Activated T-cell treated with anti-CD3 and anti-CD28 coated beads, Interleukin-2, amount 50 U/mL, for 1 hour (primary cell): Measurements from ENCODE around the gene SLBP.

Experiments
- DNase-seq: peaks from one replicate; pipeline ENCODE4 v3.0.0-alpha.2; 2020

The SLBP gene

GRCh38 chr4:1712216-1713002 is at the start of gene SLBP:
SLBP (minus strand) TSS chr4:1712319; CDS start chr4:1712188, 131 bp downstream.
- DNase-seq, result peak; percentile 97

- DNase-seq, result no peak
These were observed 49.1 kb upstream of the SLBP start for GRCh38 chr4:1761130-1761689.

- DNase-seq, result no peak
These were observed 48.5 kb upstream of the SLBP start for GRCh38 chr4:1760521-1761071.

GRCh38 chr4:1759818-1760223 is 47.7 kb upstream of the SLBP start:
- DNase-seq, result no peak

GRCh38 chr4:1759170-1759817 is 47.2 kb upstream of the SLBP start:
- no peak for DNase-seq

- no peak for DNase-seq
These were observed 46.4 kb upstream of the SLBP start for GRCh38 chr4:1758306-1759121.

- DNase-seq, result no peak
These were observed 45.7 kb upstream of the SLBP start for GRCh38 chr4:1757836-1758235.

GRCh38 chr4:1756893-1757779 is 45.0 kb upstream of the SLBP start:
- no peak for DNase-seq

- no peak for DNase-seq
These were observed 44.0 kb upstream of the SLBP start for GRCh38 chr4:1756079-1756478.

- DNase-seq, result no peak
These were observed 43.2 kb upstream of the SLBP start for GRCh38 chr4:1755297-1755696.

- DNase-seq, result no peak
These were observed 42.2 kb upstream of the SLBP start for GRCh38 chr4:1754336-1754735.

- DNase-seq, result no peak
These were observed 41.7 kb upstream of the SLBP start for GRCh38 chr4:1753697-1754311.

GRCh38 chr4:1753294-1753696 is 41.2 kb upstream of the SLBP start:
- no peak for DNase-seq

- DNase-seq, result no peak
These were observed 40.3 kb upstream of the SLBP start for GRCh38 chr4:1752284-1753041.

- DNase-seq, result no peak
These were observed 39.8 kb upstream of the SLBP start for GRCh38 chr4:1751919-1752283.

GRCh38 chr4:1751155-1751918 is 39.2 kb upstream of the SLBP start:
- DNase-seq, result no peak

- DNase-seq, result no peak
These were observed 38.4 kb upstream of the SLBP start for GRCh38 chr4:1750381-1751154.

- DNase-seq, result no peak
These were observed 37.7 kb upstream of the SLBP start for GRCh38 chr4:1749826-1750225.

GRCh38 chr4:1749370-1749769 is 37.3 kb upstream of the SLBP start:
- no peak for DNase-seq
